HAP-1 (cell line): Measurements from ENCODE around the gene HS3ST1.

ENCODE experiments used
- DNase-seq, 2 experiments: peaks; one replicate each; pipeline ENCODE4 v3.0.0-alpha.2; 2016 to 2020; ENCODE audit warnings: low spot score in 2 of 2
- H3K27me3 ChIP-seq: fragments of 250-450 bp; sonication (Bioruptor Pico); 2 replicates; pipeline ENCODE4 v1.5.1; 2020; ENCODE audit warnings: low read depth, mild to moderate bottlenecking, moderate library complexity
- H3K36me3 ChIP-seq: fragments of 250-450 bp; sonication (Bioruptor Pico); replicated peaks from 2 replicates; pipeline ENCODE4 v1.5.1; 2020; ENCODE audit warnings: mild to moderate bottlenecking
- H3K4me1 ChIP-seq: fragments of 250-450 bp; sonication (Bioruptor Pico); 2 replicates; pipeline ENCODE4 v1.5.1; 2020; ENCODE audit warnings: mild to moderate bottlenecking
- H3K4me3 ChIP-seq: fragments of 250-450 bp; sonication (Bioruptor Pico); 2 replicates; pipeline ENCODE4 v1.5.1; 2020; ENCODE audit warnings: mild to moderate bottlenecking, moderate library complexity
- H3K9me3 ChIP-seq: fragments of 250-450 bp; sonication (Bioruptor Pico); 2 replicates; pipeline ENCODE4 v1.5.1; 2020; ENCODE audit warnings: mild to moderate bottlenecking, moderate library complexity
- in situ Hi-C: fragments of 300-500 bp; cut with MboI; formaldehyde crosslinking; loops from 3 replicates; pipeline ENCODE4 v1.14.3; 2020; ENCODE audit warnings: low sequenced_read_pairs, inconsistent platforms, mixed read lengths

The HS3ST1 gene

DNA sequence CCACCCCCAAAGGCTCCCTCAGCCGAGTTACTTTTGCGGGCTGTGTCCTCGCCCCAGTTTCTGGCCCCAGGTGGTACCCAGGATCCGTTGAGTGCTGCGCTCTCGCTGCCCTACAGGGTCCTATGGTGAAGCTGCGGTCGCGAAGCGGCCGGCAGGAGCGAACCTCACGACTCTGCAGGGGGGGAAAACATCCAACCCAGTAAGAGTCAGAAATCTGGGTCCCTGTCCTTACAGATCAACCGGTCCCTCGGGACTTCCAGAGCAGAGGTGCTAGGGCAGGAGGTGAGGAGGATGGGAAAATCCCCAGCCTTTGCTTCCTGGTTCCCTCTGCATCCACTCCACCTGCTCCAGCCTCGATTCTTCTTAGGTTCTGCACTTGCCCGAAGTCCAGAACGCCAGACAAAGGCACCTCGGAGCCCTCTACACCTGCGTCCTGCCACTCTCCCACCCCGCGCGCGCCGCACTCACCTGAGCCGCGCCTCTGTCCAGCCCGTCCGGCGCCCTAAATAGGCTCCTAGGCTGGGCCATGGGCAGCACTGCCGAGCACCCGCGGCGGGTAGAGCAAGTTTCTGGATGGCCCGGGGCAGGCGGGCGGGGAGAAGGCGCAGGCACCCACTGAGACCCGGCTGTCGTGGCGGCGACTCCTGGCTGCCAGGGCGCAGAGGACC lies at the start of gene HS3ST1:
Gene HS3ST1 (minus strand): TSS at position 664 of the 668 bp plus-strand sequence. CDS start 28,889 bp downstream, outside the sequence.
- Histone ChIP-seq H3K36me3 (no peaks in the 10 kb centered on the region), H3K4me1 (no peaks in the 10 kb centered on the region), H3K27me3 (no peaks in the 10 kb centered on the region), H3K4me3 (no peak within 1 kb of the TSS), H3K9me3 (no peaks in the 10 kb centered on the region)
- no peak for DNase-seq
- in situ Hi-C loops: no loop called here

DNA sequence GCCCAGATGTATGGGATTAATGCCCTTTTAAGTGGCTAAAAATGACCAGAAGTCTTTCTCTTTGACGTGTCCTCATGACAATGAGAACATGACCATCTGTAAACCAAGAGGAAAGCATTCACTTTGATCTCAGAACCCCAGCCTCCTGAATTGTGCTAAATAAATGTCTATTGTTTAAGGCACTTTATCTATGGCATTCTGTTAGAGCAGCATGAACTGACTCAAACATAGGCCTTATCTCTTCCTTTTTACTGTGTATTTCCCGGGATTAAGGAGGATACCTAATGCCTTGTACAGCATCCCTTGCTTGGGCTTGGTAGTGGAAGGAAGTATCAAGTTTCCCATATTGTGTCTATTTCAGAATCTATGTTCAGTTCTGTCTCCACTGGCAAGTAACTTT lies 47.2 kb upstream of the HS3ST1 start:
- no peak for DNase-seq
- no peak overlapping the region for H3K4me3 ChIP-seq
- no peaks in the 10 kb centered on the region for H3K4me1 ChIP-seq
- in situ Hi-C loops: no loop called here
- H3K27me3 ChIP-seq: no peaks in the 10 kb centered on the region
- no peaks in the 10 kb centered on the region for H3K36me3 ChIP-seq
- no peaks in the 10 kb centered on the region for H3K9me3 ChIP-seq

DNA sequence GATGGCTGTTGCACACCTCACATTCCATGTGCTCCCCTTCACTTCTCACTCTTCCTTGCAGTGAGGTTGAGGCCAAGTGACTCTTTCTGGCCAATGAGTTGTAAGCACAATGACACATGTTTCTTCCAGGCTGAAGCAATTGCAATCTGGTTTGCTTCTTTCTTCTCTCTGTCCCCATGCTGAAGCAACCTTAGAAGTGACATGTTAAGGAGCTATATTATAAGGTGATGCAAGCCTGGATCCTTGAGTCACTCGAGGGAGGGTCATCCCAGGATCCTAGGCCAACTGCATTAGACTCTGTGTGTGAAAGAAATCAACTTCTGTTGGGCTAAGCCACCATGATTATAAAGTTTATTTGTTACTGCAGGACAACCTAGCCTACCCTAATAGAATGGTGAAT lies 45.5 kb upstream of the HS3ST1 start:
- Histone ChIP-seq H3K27me3 (no peaks in the 10 kb centered on the region), H3K36me3 (no peaks in the 10 kb centered on the region), H3K9me3 (no peaks in the 10 kb centered on the region), H3K4me1 (no peaks in the 10 kb centered on the region), H3K4me3 (no peak overlapping the region)
- no peak for DNase-seq
- in situ Hi-C loops: no loop called here

DNA sequence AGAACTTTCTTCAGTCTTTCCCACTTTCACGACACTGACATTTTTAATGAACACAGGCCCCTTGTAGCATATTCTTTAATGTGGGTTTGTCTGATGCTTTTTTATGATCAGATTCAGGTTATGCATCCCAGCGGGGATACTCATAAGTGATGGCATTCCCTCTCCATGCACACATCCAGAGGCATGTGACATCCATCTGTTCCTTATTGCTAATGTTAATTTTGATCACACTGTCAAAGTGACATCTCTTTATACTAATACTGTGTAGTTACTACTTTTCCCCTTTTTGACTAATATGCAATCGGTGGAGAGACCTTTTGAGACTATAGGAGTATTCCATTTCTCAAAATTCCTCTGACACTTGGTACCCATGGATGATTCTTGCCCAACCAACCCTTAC lies 43.8 kb upstream of the HS3ST1 start:
- H3K9me3 ChIP-seq: no peaks in the 10 kb centered on the region
- no peaks in the 10 kb centered on the region for H3K36me3 ChIP-seq
- no peak overlapping the region for H3K4me3 ChIP-seq
- H3K4me1 ChIP-seq: no peaks in the 10 kb centered on the region
- in situ Hi-C loops: no loop called here
- no peak for DNase-seq
- no peaks in the 10 kb centered on the region for H3K27me3 ChIP-seq

GRCh38 chr4:11471618-11472017 lies 42.9 kb upstream of the HS3ST1 start:
- H3K36me3 ChIP-seq: no peaks in the 10 kb centered on the region
- in situ Hi-C loops: no loop called here
- DNase-seq: no peak
- H3K4me3 ChIP-seq: no peak overlapping the region
- H3K4me1 ChIP-seq: no peaks in the 10 kb centered on the region
- no peaks in the 10 kb centered on the region for H3K27me3 ChIP-seq
- no peaks in the 10 kb centered on the region for H3K9me3 ChIP-seq

DNA sequence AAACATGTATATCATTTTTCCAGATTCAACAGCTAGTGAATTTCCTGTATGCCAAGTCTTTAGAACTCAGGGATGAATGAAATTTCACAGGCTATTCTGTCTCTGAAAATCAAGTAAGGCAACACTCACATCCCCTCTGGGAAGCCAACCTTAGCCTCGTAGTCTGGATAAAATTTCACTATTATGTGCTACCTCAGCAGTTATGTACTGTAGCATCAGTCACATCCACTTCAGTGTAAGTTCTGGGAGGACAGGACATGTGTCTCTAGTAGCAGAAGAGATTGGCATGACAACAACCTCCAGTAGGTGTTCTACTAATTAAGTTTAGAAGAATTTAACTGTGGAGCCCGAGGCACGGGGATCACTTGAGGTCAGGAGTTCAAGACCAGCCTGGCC lies 42.4 kb upstream of the HS3ST1 start:
- in situ Hi-C loops: no loop called here
- no peak overlapping the region for H3K4me3 ChIP-seq
- DNase-seq: no peak
- H3K36me3 ChIP-seq: no peaks in the 10 kb centered on the region
- no peaks in the 10 kb centered on the region for H3K27me3 ChIP-seq
- no peaks in the 10 kb centered on the region for H3K9me3 ChIP-seq
- H3K4me1 ChIP-seq: no peaks in the 10 kb centered on the region

DNA sequence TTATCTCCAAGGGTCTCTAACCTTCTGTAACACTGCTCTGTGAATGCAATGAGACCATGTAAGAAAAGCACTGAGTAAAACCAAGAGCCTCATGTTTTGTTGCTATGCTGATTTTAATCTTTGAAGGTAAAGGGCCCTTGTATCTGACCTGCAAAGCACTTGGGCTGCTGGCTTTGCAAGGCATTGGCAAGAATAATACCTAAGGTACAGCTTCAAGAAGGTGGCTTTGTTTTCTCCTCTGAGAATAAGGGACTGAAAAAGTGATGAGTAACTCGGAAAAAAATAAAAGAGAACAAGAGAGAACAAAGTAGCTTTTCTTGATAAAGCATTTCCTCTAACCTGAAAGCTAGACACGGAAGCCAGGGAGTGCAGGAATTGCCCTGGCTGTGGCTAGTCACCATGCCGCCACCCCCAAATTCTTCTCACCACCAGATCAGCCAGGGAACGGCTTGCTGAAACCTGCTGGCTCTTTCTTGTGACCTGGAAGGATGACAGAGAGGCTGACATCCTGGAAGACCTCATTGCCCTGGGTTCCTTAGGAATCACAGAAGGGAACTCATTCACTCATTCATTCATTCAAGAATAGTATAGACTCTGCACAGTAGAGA lies 41.8 kb upstream of the HS3ST1 start:
- H3K4me1 ChIP-seq: no peaks in the 10 kb centered on the region
- DNase-seq: no peak
- H3K4me3 ChIP-seq: no peak overlapping the region
- no peaks in the 10 kb centered on the region for H3K27me3 ChIP-seq
- in situ Hi-C loops: no loop called here
- no peaks in the 10 kb centered on the region for H3K36me3 ChIP-seq
- no peaks in the 10 kb centered on the region for H3K9me3 ChIP-seq

DNA sequence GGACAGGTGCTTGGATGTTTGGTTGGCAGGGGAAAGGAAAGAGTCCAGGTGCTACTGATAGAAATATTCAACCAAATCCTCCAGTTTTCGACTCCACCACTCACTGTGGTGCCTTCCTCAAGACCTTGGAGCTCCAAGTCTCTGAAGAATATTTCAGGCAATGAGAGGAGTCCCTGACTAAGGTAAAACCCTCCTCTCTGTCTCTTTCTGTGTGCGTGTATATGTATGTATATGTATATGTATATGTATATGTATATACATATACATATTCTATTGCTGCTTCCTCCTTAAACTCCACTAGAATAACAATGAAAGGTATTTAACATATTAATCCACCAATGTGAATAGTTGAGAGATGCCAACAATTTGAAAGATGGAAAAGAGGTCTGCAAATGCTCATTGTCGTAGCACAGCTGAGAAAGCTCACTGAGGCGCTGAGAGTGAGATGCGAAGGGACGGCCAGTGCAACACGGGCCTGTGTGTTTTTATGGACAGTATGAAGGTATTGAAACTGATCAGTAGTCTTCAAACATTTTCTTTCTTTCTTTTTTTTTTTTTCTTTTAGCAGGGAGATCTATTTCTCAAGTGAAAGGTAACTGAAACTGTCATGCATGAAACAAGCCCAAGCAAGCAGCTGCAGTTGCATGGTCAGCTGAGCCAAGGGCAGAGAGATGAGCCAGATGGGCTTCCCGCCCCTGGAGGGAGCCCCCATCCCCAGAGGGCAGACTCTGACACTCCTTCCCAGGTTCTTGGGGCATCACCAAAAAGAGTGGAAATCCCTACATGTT lies 41.1 kb upstream of the HS3ST1 start:
- no peak overlapping the region for H3K4me3 ChIP-seq
- no peak for DNase-seq
- no peaks in the 10 kb centered on the region for H3K36me3 ChIP-seq
- in situ Hi-C loops: no loop called here
- no peaks in the 10 kb centered on the region for H3K4me1 ChIP-seq
- no peaks in the 10 kb centered on the region for H3K9me3 ChIP-seq
- no peaks in the 10 kb centered on the region for H3K27me3 ChIP-seq

DNA sequence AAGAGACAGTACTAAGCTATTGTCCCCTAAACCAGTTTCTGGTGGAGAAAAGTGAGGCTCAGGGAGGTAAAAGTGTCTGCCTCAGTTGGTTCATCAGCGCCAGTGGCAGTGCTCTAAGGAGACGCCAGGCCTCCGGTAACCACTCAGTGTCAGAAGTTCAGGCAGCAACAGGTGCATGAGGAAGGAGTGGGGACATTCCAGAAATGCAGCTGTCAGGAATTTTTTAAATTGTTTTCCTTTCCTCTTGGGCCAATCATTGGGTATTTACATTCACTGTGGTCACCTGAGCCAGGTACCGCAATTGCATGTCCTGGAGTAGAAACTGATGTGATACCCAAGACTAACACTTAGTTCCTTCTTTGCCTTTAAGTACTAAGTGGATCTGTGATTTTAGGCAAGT lies 40.2 kb upstream of the HS3ST1 start:
- Histone ChIP-seq H3K4me3 (no peak overlapping the region), H3K36me3 (no peaks in the 10 kb centered on the region), H3K9me3 (no peaks in the 10 kb centered on the region), H3K27me3 (no peaks in the 10 kb centered on the region), H3K4me1 (no peaks in the 10 kb centered on the region)
- DNase-seq: no peak
- in situ Hi-C loops: no loop called here

DNA sequence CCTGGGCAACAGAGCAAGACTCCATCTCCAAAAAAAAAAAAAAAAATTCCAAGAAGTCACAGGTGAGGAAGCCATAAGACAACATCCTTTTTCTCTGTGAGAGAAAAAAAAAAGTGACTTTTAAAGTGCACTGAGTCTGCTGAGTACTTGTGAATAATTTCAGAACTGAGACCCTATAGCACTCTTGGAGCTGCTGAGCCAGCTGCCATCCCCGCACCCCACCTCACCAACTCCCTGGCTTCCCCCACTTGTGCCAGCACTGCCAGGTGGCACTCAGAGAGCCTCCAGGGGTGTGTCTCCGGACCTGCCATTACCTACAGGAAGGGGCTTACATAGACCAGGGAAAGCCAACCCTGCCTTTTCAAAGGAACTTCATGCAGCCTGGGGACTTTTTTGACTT lies 39.2 kb upstream of the HS3ST1 start:
- H3K4me1 ChIP-seq: no peaks in the 10 kb centered on the region
- no peaks in the 10 kb centered on the region for H3K27me3 ChIP-seq
- DNase-seq: no peak
- no peak overlapping the region for H3K4me3 ChIP-seq
- no peaks in the 10 kb centered on the region for H3K36me3 ChIP-seq
- H3K9me3 ChIP-seq: no peaks in the 10 kb centered on the region
- in situ Hi-C loops: no loop called here

DNA sequence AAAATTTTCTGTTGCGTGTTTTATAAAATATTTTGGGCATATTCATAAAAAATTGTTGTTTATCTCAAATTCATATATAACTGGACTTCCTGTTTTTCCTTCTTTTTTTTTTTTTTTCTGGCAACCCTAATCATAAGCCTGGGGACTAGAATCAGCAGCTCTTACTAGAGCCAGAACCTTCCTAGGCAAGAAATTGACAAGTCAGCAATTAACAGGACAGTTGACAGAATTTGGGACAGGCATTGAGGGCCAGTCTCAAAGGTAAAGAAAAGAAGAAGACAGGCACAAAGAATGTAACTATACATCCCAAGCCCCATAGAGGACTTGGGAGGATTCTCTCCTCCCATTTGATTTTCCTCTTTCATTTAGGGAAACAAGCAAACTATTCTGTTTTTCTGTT lies 35.0 kb upstream of the HS3ST1 start:
- Histone ChIP-seq H3K27me3 (no peaks in the 10 kb centered on the region), H3K4me1 (no peaks in the 10 kb centered on the region), H3K36me3 (no peaks in the 10 kb centered on the region), H3K9me3 (no peaks in the 10 kb centered on the region), H3K4me3 (no peak overlapping the region)
- in situ Hi-C loops: no loop called here
- no peak for DNase-seq

GRCh38 chr4:11456401-11456800 lies 27.7 kb upstream of the HS3ST1 start:
- no peaks in the 10 kb centered on the region for H3K27me3 ChIP-seq
- in situ Hi-C loops: no loop called here
- no peaks in the 10 kb centered on the region for H3K36me3 ChIP-seq
- no peaks in the 10 kb centered on the region for H3K4me1 ChIP-seq
- H3K4me3 ChIP-seq: no peak overlapping the region
- H3K9me3 ChIP-seq: no peaks in the 10 kb centered on the region; the same call in 1 of the 2 replicates
- no peak for DNase-seq

GRCh38 chr4:11455201-11455835 lies 26.6 kb upstream of the HS3ST1 start:
- no peak for DNase-seq
- Histone ChIP-seq H3K9me3 (no peaks in the 10 kb centered on the region; the same call in 1 of the 2 replicates), H3K27me3 (no peaks in the 10 kb centered on the region), H3K4me3 (no peak overlapping the region), H3K4me1 (no peaks in the 10 kb centered on the region), H3K36me3 (no peaks in the 10 kb centered on the region)
- in situ Hi-C loops: no loop called here

- no peak overlapping the region for H3K4me3 ChIP-seq
- no peaks in the 10 kb centered on the region for H3K27me3 ChIP-seq
- DNase-seq: no peak
- no peaks in the 10 kb centered on the region; the same call in 1 of the 2 replicates for H3K9me3 ChIP-seq
- in situ Hi-C loops: no loop called here
- H3K36me3 ChIP-seq: no peaks in the 10 kb centered on the region
- H3K4me1 ChIP-seq: no peaks in the 10 kb centered on the region
Observed at GRCh38 chr4:11451716-11452115, 23.0 kb upstream of the HS3ST1 start.
